HepG2 (cell line): ENCODE measurements around the gene SGSM1. TPM values are rescaled to one million over a fixed set of nuclear protein-coding genes. Genes with fewer than 3 reads are reported as not detected.
A peak's percentile ranks its signal among the peaks of the same experiment; 100 is the strongest.

Experiments used
- CENPX ChIP-seq: sonication (generic); formaldehyde crosslinking; IDR thresholded peaks from 2 replicates; pipeline ENCODE4 v1.9.0; 2021; ENCODE audit warnings: mild to moderate bottlenecking, missing genetic modification reagents, moderate library complexity
- FOXJ3 ChIP-seq: sonication (generic); formaldehyde crosslinking; IDR thresholded peaks from 2 replicates; pipeline ENCODE4 v1.4.0; 2020; ENCODE audit warnings: missing genetic modification reagents, mild to moderate bottlenecking, borderline replicate concordance
- MAFG ChIP-seq: sonication (generic); formaldehyde crosslinking; IDR thresholded peaks from 2 replicates; pipeline ENCODE4 v1.5.1; 2020; ENCODE audit warnings: mild to moderate bottlenecking, missing genetic modification reagents
- MED1 ChIP-seq: sonication (generic); formaldehyde crosslinking; IDR thresholded peaks from 2 replicates; pipeline ENCODE4 v1.4.0; 2020; ENCODE audit warnings: missing genetic modification reagents
- MIXL1 ChIP-seq: IDR thresholded peaks from 2 replicates; pipeline ENCODE4 v1.6.1; 2016
- NAIF1 ChIP-seq: sonication (generic); formaldehyde crosslinking; IDR thresholded peaks from 2 replicates; pipeline ENCODE4 v1.5.0; 2020; ENCODE audit warnings: mild to moderate bottlenecking, missing genetic modification reagents, borderline replicate concordance
- NPAS2 ChIP-seq: sonication (generic); formaldehyde crosslinking; IDR thresholded peaks from 2 replicates; pipeline ENCODE4 v1.8.0; 2022; ENCODE audit warnings: mild to moderate bottlenecking, missing genetic modification reagents, borderline replicate concordance
- ZFAT ChIP-seq: sonication (generic); formaldehyde crosslinking; conservative IDR thresholded peaks from 2 replicates; pipeline ENCODE4 v1.8.1; 2023; ENCODE audit warnings: missing genetic modification reagents, inconsistent platforms
- ZNF230 ChIP-seq: sonication (generic); formaldehyde crosslinking; IDR thresholded peaks from 2 replicates; pipeline ENCODE4 v1.4.0; 2020; ENCODE audit warnings: mild to moderate bottlenecking, missing genetic modification reagents
- ZNF432 ChIP-seq: sonication (generic); formaldehyde crosslinking; IDR thresholded peaks from 2 replicates; pipeline ENCODE4 v1.5.0; 2020; ENCODE audit warnings: missing genetic modification reagents, mild to moderate bottlenecking, borderline replicate concordance
- ZNF441 ChIP-seq: sonication (generic); formaldehyde crosslinking; IDR thresholded peaks from 2 replicates; pipeline ENCODE4 v1.7.0; 2021; ENCODE audit warnings: missing genetic modification reagents, borderline replicate concordance
- ZNF501 ChIP-seq: sonication (generic); formaldehyde crosslinking; IDR thresholded peaks from 2 replicates; pipeline ENCODE4 v1.5.1; 2020; ENCODE audit warnings: mild to moderate bottlenecking, moderate library complexity, missing genetic modification reagents
- ZNF557 ChIP-seq: sonication (generic); formaldehyde crosslinking; IDR thresholded peaks from 2 replicates; pipeline ENCODE4 v1.4.0; 2020; ENCODE audit warnings: missing genetic modification reagents
- ZNF629 ChIP-seq: sonication (generic); formaldehyde crosslinking; conservative IDR thresholded peaks from 2 replicates; pipeline ENCODE4 v1.5.0; 2020; ENCODE audit warnings: missing genetic modification reagents
- ZNF782 ChIP-seq: sonication (generic); formaldehyde crosslinking; IDR thresholded peaks from 2 replicates; pipeline ENCODE4 v1.4.0; 2020; ENCODE audit warnings: missing genetic modification reagents, mild to moderate bottlenecking, borderline replicate concordance
- ZNF850 ChIP-seq: sonication (generic); formaldehyde crosslinking; conservative IDR thresholded peaks from 2 replicates; pipeline ENCODE4 v1.9.0; 2021; ENCODE audit warnings: mild to moderate bottlenecking, missing genetic modification reagents
- polyA plus RNA-seq, 8 experiments: library from polyadenylated mRNA; depleted of rRNA in 3 of 8; stranded (reverse) in 7 of 8; unstranded in 1 of 8; fragments of >200 nt; fragmentation: Illumina TruSeq in 4 of 8; extraction: Trizol in 4 of 8; gene quantifications; 2 replicates each; pipeline versions ENCODE4 v1.2.1 to v1.2.3, GENCODE V29; 2011 to 2016; ENCODE audit warnings: low read depth in 4 of 8, missing spikeins in 1 of 8, mixed read lengths in 1 of 8; ENCODE audit not compliant: insufficient read depth in 1 of 8
- total RNA-seq, 5 experiments: library from RNA; depleted of rRNA; stranded (reverse); fragments of >200 nt; fragmentation: Illumina TruSeq; extraction: Trizol; gene quantifications; 2 replicates each; pipeline ENCODE4 v1.2.3, GENCODE V29; 2016; ENCODE audit warnings: low read depth in 1 of 5
- TF ChIP-seq, protein P1 (sequence below): sonication (generic); IDR thresholded peaks from 2 replicates; pipeline ENCODE4 v1.6.1; 2016; ENCODE audit warnings: low read depth, borderline replicate concordance
- TF ChIP-seq, protein P2 (sequence below): IDR thresholded peaks from 2 replicates; pipeline ENCODE4 v1.6.1; 2016; ENCODE audit warnings: mild to moderate bottlenecking
- TF ChIP-seq, protein P3 (sequence below): sonication (generic); formaldehyde crosslinking; IDR thresholded peaks from 2 replicates; pipeline ENCODE4 v1.8.0; 2022; ENCODE audit warnings: low read depth, missing genetic modification reagents
- TF ChIP-seq, protein P4 (sequence below): sonication (generic); formaldehyde crosslinking; IDR thresholded peaks from 2 replicates; pipeline ENCODE4 v1.8.1; 2022; ENCODE audit warnings: low read depth, mild to moderate bottlenecking, missing genetic modification reagents
- TF ChIP-seq, protein P5 (sequence below): sonication (generic); formaldehyde crosslinking; IDR thresholded peaks from 2 replicates; pipeline ENCODE4 v1.4.0; 2020; ENCODE audit warnings: mild to moderate bottlenecking, missing genetic modification reagents
- TF ChIP-seq, protein P6 (sequence below): conservative IDR thresholded peaks from 2 replicates; pipeline ENCODE4 v1.6.1; 2018; ENCODE audit warnings: missing genetic modification reagents

Gene SGSM1
- total and polyA plus RNA-seq, 2 of the 13 experiments (the other 11 are each of a cell fraction or from before 2014, with no cell fraction given): 0.07 TPM; not detected in 1

DNA sequence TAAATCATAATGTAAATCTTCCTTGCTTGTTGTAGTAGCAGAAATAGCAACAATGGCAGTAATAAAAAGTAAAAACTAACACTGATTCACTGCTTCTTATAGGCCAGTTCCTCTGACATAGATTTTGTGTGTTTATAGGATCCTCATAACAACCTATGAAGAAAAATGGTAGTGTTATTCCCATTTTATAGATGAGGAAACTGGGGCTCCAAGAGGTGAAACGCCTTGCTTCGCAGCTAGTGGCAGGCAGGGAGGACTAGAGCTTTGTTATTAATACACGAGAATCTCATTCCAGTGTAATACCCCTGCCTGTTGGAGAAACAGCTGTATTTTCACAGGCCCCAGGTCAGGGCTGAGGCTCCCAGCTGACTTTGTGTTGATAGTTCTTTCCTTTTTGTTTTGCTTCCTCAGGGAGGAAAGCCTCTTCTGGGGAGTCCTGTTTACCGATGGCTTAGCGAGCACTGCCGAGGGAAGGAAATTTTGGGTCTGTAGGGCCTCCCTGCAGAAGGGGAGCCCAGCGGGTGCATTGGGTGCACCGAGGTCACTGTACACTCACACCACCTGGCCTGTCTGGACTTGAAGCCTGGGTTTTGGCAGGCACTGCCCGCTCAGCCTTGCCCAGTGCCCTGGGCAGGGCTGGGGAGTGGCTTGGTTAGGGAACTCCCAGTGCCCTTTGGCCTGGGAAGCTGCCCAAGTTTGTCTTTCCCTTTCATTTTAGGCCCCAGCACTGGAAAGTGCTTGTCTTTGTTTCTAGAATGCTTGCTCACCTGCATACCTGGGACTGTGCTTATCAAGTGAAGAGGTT is 160.0 kb downstream of the SGSM1 start (continued):
- peak; percentile 45 for TF ChIP-seq MED1 (CRISPR knock-in tag)
- TF ChIP-seq, protein P1, sequence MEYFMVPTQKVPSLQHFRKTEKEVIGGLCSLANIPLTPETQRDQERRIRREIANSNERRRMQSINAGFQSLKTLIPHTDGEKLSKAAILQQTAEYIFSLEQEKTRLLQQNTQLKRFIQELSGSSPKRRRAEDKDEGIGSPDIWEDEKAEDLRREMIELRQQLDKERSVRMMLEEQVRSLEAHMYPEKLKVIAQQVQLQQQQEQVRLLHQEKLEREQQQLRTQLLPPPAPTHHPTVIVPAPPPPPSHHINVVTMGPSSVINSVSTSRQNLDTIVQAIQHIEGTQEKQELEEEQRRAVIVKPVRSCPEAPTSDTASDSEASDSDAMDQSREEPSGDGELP: peak; percentile 97
- TF ChIP-seq NAIF1 (CRISPR knock-in tag): no peak
- no peak for TF ChIP-seq ZNF850 (CRISPR knock-in tag)
- TF ChIP-seq FOXJ3: peak; percentile 50; the same call in 1 of the 2 replicates
- no peak for TF ChIP-seq ZFAT (CRISPR knock-in tag)
- TF ChIP-seq ZNF557: no peak
- TF ChIP-seq MIXL1 (CRISPR knock-in tag): no peak
- TF ChIP-seq NPAS2 (CRISPR knock-in tag): no peak
- TF ChIP-seq MAFG (CRISPR knock-in tag): no peak
- TF ChIP-seq, protein P2, sequence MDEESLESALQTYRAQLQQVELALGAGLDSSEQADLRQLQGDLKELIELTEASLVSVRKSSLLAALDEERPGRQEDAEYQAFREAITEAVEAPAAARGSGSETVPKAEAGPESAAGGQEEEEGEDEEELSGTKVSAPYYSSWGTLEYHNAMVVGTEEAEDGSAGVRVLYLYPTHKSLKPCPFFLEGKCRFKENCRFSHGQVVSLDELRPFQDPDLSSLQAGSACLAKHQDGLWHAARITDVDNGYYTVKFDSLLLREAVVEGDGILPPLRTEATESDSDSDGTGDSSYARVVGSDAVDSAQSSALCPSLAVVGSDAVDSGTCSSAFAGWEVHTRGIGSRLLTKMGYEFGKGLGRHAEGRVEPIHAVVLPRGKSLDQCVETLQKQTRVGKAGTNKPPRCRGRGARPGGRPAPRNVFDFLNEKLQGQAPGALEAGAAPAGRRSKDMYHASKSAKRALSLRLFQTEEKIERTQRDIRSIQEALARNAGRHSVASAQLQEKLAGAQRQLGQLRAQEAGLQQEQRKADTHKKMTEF (CRISPR knock-in tag): no peak
- TF ChIP-seq, protein P3, sequence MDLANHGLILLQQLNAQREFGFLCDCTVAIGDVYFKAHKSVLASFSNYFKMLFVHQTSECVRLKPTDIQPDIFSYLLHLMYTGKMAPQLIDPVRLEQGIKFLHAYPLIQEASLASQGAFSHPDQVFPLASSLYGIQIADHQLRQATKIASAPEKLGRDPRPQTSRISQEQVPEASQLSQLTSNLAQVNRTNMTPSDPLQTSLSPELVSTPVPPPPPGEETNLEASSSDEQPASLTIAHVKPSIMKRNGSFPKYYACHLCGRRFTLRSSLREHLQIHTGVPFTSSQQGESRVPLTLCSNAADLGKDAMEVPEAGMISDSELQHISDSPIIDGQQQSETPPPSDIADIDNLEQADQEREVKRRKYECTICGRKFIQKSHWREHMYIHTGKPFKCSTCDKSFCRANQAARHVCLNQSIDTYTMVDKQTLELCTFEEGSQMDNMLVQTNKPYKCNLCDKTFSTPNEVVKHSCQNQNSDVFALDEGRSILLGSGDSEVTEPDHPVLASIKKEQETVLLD (CRISPR knock-in tag): no peak
- TF ChIP-seq, protein P4, sequence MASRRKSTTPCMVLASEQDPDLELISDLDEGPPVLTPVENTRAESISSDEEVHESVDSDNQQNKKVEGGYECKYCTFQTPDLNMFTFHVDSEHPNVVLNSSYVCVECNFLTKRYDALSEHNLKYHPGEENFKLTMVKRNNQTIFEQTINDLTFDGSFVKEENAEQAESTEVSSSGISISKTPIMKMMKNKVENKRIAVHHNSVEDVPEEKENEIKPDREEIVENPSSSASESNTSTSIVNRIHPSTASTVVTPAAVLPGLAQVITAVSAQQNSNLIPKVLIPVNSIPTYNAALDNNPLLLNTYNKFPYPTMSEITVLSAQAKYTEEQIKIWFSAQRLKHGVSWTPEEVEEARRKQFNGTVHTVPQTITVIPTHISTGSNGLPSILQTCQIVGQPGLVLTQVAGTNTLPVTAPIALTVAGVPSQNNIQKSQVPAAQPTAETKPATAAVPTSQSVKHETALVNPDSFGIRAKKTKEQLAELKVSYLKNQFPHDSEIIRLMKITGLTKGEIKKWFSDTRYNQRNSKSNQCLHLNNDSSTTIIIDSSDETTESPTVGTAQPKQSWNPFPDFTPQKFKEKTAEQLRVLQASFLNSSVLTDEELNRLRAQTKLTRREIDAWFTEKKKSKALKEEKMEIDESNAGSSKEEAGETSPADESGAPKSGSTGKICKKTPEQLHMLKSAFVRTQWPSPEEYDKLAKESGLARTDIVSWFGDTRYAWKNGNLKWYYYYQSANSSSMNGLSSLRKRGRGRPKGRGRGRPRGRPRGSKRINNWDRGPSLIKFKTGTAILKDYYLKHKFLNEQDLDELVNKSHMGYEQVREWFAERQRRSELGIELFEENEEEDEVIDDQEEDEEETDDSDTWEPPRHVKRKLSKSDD: no peak
- TF ChIP-seq, protein P5, sequence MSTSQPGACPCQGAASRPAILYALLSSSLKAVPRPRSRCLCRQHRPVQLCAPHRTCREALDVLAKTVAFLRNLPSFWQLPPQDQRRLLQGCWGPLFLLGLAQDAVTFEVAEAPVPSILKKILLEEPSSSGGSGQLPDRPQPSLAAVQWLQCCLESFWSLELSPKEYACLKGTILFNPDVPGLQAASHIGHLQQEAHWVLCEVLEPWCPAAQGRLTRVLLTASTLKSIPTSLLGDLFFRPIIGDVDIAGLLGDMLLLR: no peak
- TF ChIP-seq, protein P6, sequence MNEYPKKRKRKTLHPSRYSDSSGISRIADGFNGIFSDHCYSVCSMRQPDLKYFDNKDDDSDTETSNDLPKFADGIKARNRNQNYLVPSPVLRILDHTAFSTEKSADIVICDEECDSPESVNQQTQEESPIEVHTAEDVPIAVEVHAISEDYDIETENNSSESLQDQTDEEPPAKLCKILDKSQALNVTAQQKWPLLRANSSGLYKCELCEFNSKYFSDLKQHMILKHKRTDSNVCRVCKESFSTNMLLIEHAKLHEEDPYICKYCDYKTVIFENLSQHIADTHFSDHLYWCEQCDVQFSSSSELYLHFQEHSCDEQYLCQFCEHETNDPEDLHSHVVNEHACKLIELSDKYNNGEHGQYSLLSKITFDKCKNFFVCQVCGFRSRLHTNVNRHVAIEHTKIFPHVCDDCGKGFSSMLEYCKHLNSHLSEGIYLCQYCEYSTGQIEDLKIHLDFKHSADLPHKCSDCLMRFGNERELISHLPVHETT (CRISPR knock-in tag): no peak
- peak; percentile 37; the same call in 1 of the 2 replicates for TF ChIP-seq ZNF501
- peak; percentile 91 for TF ChIP-seq ZNF629 (CRISPR knock-in tag)
- TF ChIP-seq CENPX (CRISPR knock-in tag): no peak
- TF ChIP-seq ZNF432 (CRISPR knock-in tag): no peak
- no peak for TF ChIP-seq ZNF230 (CRISPR knock-in tag)
- TF ChIP-seq ZNF441 (CRISPR knock-in tag): no peak
- no peak for TF ChIP-seq ZNF782 (CRISPR knock-in tag)
